Right lung (tissue), 10 donors: ENCODE measurements around the gene MUC2. TPM values are rescaled to one million over a fixed set of nuclear protein-coding genes. Genes with fewer than 3 reads are reported as not detected.

Experiments used
- DNase-seq, 2 donors: peaks; one replicate each; pipeline ENCODE4 v3.0.0-alpha.2; 2013
- long read RNA-seq, 8 donors: transcript quantifications; one replicate each; lab custom pipeline, GENCODE V29; 2026
- polyA plus RNA-seq, 5 donors: library from polyadenylated mRNA; unstranded; fragments of 120-200 nt; gene quantifications; one replicate each; pipeline versions ENCODE4 v1.2.1 to v1.2.3, GENCODE V29; 2013; ENCODE audit warnings: inconsistent platforms in 1 of 5, low replicate concordance in 1 of 5; ENCODE audit not compliant: insufficient read length in 5 of 5, insufficient read depth in 1 of 5

MUC2 gene
- polyA plus RNA-seq = under 1 TPM; 0.01 to 0.26 (median 0.04) TPM
- long read RNA-seq, donor 1 = 0 reads
- long read RNA-seq, donor 2 = 0 reads
- long read RNA-seq, donor 3 = 0 reads
- long read RNA-seq, donor 4 = 0 reads
- long read RNA-seq, donor 5 = 0 reads
- long read RNA-seq, donor 6 = 0 reads
- long read RNA-seq, donor 7 = 0 reads
- long read RNA-seq, donor 8 = 0 reads

- DNase-seq = no peak
These were observed at the start of gene MUC2 for GRCh38 chr11:1074244-1075221. MUC2 (plus strand) TSS chr11:1074874.

- no peak for DNase-seq
These were observed 49.1 kb upstream of the MUC2 start for GRCh38 chr11:1025410-1026162.

- DNase-seq = no peak
These were observed 48.6 kb upstream of the MUC2 start for GRCh38 chr11:1026163-1026450.

GRCh38 chr11:1026641-1027482, 47.8 kb upstream of the MUC2 start:
- DNase-seq = no peak

- DNase-seq = no peak
These were observed 47.0 kb upstream of the MUC2 start for GRCh38 chr11:1027483-1028290.

- no peak for DNase-seq
These were observed 46.5 kb upstream of the MUC2 start for GRCh38 chr11:1028291-1028540.

- DNase-seq = no peak
These were observed 46.1 kb upstream of the MUC2 start for GRCh38 chr11:1028616-1029015.

- no peak for DNase-seq
These were observed 45.6 kb upstream of the MUC2 start for GRCh38 chr11:1029051-1029450.

- DNase-seq = no peak
These were observed 45.0 kb upstream of the MUC2 start for GRCh38 chr11:1029654-1030053.

GRCh38 chr11:1030086-1030485, 44.6 kb upstream of the MUC2 start:
- DNase-seq = no peak

- no peak for DNase-seq
These were observed 44.1 kb upstream of the MUC2 start for GRCh38 chr11:1030556-1030955.

GRCh38 chr11:1031121-1031899, 43.4 kb upstream of the MUC2 start:
- no peak for DNase-seq

GRCh38 chr11:1032310-1032891, 42.3 kb upstream of the MUC2 start:
- no peak for DNase-seq

GRCh38 chr11:1033016-1033798, 41.5 kb upstream of the MUC2 start:
- DNase-seq = no peak

GRCh38 chr11:1034001-1034400, 40.7 kb upstream of the MUC2 start:
- no peak for DNase-seq

- no peak for DNase-seq
These were observed 40.0 kb upstream of the MUC2 start for GRCh38 chr11:1034456-1035295.

GRCh38 chr11:1035577-1036283, 38.9 kb upstream of the MUC2 start:
- no peak for DNase-seq
